ENCODE measurements around the gene GRIK2.

Gene GRIK2

GRCh38 chr6:101711518-101711917, 318.0 kb downstream of the GRIK2 start:
- DNase-seq (ENCODE audit: low read depth in 2 of 2, low spot score in 1 of 2) = no peak

- no peak for DNase-seq (ENCODE audit: low read depth in 2 of 2, low spot score in 1 of 2)
Observed at GRCh38 chr6:101716387-101716786, 322.9 kb downstream of the GRIK2 start.

- DNase-seq (ENCODE audit: low read depth in 2 of 2, low spot score in 1 of 2) = no peak
Observed at GRCh38 chr6:101716810-101717209, 323.3 kb downstream of the GRIK2 start.

DNA sequence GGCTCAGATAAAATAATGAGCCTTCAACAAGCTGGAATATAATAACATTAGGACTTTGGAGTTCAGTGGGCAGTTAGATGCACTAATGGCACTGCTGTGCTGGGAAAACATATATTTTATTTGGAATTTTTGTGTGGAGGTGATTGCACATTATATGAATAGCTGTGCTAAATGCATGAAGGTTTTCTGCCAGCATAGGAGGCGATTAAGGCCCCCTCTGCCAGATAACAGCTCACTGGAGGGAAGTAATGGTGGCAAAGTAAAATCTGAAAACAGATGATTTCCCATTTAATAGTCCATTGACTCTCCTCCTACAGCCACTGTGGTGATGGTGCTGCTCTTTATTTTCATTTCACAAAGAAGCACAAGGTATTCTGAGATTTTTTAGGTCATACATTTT, 326.0 kb downstream of the GRIK2 start:
- no peak for DNase-seq (ENCODE audit: low read depth in 2 of 2, low spot score in 1 of 2)

DNA sequence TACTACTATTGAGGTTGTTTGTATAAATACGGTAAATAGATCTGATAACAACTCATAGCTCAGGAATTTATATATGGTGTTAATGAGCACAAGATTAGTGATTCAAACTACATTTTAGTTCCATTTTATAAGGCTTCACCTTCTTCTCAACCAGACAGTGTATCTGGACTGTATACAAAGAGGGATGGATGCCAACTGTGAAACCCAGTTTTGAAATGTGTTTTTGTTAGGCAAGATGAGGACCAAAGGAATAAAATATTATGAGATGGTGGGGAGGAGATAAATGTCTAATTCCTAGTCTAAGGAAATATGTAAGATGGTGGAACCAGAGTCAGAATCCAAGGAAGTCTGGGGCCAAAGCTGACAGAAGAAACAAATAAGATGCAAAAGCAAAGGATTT, 329.0 kb downstream of the GRIK2 start:
- DNase-seq (ENCODE audit: low read depth in 2 of 2, low spot score in 1 of 2) = no peak

DNA sequence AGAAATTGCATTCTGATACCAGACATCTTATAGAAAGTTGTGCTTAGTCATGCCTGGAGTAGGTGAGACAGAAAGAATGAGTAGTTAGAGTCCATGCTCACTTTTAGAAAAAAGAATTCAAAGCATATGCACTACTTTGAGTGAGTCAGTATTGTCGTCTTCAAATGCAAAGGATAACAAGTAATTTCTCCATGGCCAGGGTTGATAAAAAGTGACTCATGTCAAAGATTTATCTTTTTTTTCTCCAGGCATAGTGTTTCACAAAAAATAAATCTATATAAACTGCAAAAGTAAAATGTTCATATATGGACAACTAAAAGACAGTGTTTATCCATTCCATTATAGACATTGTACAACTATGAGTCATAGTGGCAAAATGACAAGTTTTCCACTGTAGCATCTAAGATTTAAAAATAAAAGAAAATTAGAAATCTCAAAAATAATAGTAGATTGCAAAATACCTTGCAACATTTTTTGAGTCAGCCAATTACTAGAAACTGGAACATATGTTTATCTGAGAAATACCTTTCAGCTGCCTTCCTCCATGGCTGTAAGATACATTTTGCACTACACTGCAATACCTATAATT, 329.6 kb downstream of the GRIK2 start:
- no peak for DNase-seq (ENCODE audit: low read depth in 2 of 2, low spot score in 1 of 2)

- DNase-seq (ENCODE audit: low read depth in 2 of 2, low spot score in 1 of 2) = no peak
Observed at GRCh38 chr6:101728388-101728787, 334.9 kb downstream of the GRIK2 start.

DNA sequence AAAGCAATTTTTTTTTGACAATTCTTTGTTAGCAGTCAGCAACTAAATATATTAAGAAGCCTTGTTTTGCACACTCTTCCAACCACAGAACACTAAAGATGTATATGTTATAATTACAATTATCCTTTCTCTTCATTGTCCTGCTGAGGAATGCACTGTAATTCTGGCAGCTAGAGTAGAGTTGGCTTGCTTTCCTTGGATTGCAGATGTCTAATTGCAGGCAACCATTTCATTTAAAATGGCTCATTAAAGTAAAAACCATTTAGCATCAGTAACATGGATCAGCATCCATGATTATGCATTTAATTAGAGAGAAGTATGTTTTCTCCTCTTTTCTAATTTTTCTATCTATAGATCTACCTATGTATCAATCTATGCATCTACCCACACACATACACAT, 335.4 kb downstream of the GRIK2 start:
- no peak for DNase-seq (ENCODE audit: low read depth in 2 of 2, low spot score in 1 of 2)

DNA sequence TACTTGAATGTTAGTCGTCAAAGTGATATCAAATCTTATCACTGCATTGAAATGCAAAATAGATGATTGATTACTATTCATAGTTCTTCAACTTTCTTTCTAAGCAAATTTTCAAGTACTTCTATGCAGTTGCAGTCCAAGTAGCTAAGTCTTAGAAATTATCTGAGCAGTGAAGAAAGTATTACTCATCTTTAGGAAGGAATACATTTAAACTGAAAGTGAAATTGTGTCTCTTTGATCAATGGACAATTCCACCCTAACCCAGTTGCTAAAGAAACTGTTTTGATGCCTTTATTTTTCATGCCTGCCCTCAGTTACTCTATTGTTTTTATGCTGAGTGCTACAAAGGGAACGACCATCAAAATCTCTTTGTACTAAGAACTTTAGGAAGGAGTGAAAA, 337.4 kb downstream of the GRIK2 start:
- no peak for DNase-seq (ENCODE audit: low read depth in 2 of 2, low spot score in 1 of 2)

GRCh38 chr6:101733899-101734298, 340.4 kb downstream of the GRIK2 start:
- no peak for DNase-seq (ENCODE audit: low read depth in 2 of 2, low spot score in 1 of 2)

DNA sequence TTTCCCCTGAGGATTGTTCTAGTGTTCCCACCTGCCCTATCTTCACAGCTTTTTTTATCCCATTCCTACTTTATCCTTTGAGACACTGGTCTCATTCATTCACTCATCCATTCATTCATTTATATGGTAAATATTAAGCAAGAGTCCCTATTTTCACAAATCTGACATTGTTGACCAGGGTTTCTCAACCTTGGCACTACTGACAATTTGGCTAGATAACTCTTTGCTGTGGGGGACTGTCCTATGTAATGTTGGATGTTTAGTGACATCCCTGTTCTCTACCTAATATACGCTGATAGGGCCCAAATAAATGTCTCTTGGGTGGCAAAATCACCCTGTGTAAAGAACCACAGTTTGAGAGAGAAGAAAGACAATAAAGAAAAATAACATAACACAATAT, 345.0 kb downstream of the GRIK2 start:
- no peak for DNase-seq (ENCODE audit: low read depth in 2 of 2, low spot score in 1 of 2)

- no peak for DNase-seq (ENCODE audit: low read depth in 2 of 2, low spot score in 1 of 2)
Observed at GRCh38 chr6:101740631-101741030, 347.1 kb downstream of the GRIK2 start.

- no peak for DNase-seq (ENCODE audit: low read depth in 2 of 2, low spot score in 1 of 2)
Observed at GRCh38 chr6:101741474-101742171, 348.1 kb downstream of the GRIK2 start.

GRCh38 chr6:101747160-101747559, 353.7 kb downstream of the GRIK2 start:
- no peak for DNase-seq (ENCODE audit: low read depth in 2 of 2, low spot score in 1 of 2)

- DNase-seq (ENCODE audit: low read depth in 2 of 2, low spot score in 1 of 2) = no peak
Observed at GRCh38 chr6:101747716-101748115, 354.2 kb downstream of the GRIK2 start.

- no peak for DNase-seq (ENCODE audit: low read depth in 2 of 2, low spot score in 1 of 2)
Observed at GRCh38 chr6:101755931-101756330, 362.4 kb downstream of the GRIK2 start.

- DNase-seq (ENCODE audit: low read depth in 2 of 2, low spot score in 1 of 2) = no peak
Observed at GRCh38 chr6:101758368-101758767, 364.9 kb downstream of the GRIK2 start.

GRCh38 chr6:101760843-101761621, 367.5 kb downstream of the GRIK2 start:
- DNase-seq (ENCODE audit: low read depth in 2 of 2, low spot score in 1 of 2) = no peak

DNA sequence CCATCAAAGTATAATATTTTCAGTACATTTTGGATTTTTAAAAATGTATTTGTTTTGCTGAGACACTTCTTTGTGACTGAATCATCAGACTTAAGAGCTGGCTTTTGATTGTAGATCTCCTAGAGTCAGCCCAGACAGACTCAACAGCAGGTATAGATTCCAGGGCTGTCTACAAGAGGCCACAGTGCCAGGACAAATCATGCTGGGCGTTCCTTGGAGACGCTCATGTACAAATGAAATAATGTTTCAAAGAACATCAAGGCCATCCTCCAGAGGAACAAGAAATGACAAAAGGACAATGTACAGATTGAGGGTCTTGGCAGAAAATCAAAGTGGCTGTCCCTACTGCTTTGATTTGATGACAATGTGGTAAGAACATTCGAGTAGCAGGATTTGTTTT, 369.3 kb downstream of the GRIK2 start:
- DNase-seq (ENCODE audit: low read depth in 2 of 2, low spot score in 1 of 2) = no peak

GRCh38 chr6:101765281-101765680, 371.8 kb downstream of the GRIK2 start:
- no peak for DNase-seq (ENCODE audit: low read depth in 2 of 2, low spot score in 1 of 2)

- no peak for DNase-seq (ENCODE audit: low read depth in 2 of 2, low spot score in 1 of 2)
Observed at GRCh38 chr6:101770116-101770515, 376.6 kb downstream of the GRIK2 start.

GRCh38 chr6:101776919-101777350, 383.4 kb downstream of the GRIK2 start:
- DNase-seq (ENCODE audit: low read depth in 2 of 2, low spot score in 1 of 2) = no peak

Measured in stimulated activated CD8-positive, alpha-beta memory T cell treated with anti-CD3 and anti-CD28 coated beads, Interleukin-4, amount 100 ng/mL, for 1 hour (primary cell).